Breast epithelium (tissue), 4 donors: ENCODE data around the gene BABAM2. TPM values are rescaled to one million over a fixed set of nuclear protein-coding genes. Genes with fewer than 3 reads are reported as not detected.

Experiments used
- DNase-seq, 2 donors: peaks; one replicate each; pipeline ENCODE4 v3.0.0-alpha.2; 2019; ENCODE audit warnings: low spot score in 2 of 2
- H3K27ac ChIP-seq, 2 donors: fragments of 200-600 bp; sonication (generic) in 1 of 2; one replicate each; pipeline ENCODE4 v1.5.1; 2016 to 2019; ENCODE audit warnings: mild to moderate bottlenecking in 1 of 2
- H3K27me3 ChIP-seq, 2 donors: fragments of 200-600 bp; sonication (generic) in 1 of 2; one replicate each; pipeline versions ENCODE4 v1.5.1 to v1.6.0; 2017 to 2019; ENCODE audit warnings: control low read depth in 1 of 2, mild to moderate bottlenecking in 1 of 2
- H3K36me3 ChIP-seq: fragments of 200-600 bp; one replicate; pipeline ENCODE4 v1.5.1; 2019
- H3K4me1 ChIP-seq, 2 donors: fragments of 200-600 bp; sonication (generic); one replicate each; pipeline ENCODE4 v1.5.1; 2016 to 2019; ENCODE audit warnings: control low read depth in 1 of 2
- H3K4me3 ChIP-seq, 3 donors: fragments of 200-600 bp; sonication (generic); 1 replicate in 2 of 3; 2 replicates in 1 of 3; pipeline ENCODE4 v1.5.1; 2016 to 2019; ENCODE audit warnings: mild to moderate bottlenecking in 3 of 3, moderate library complexity in 2 of 3
- H3K9me3 ChIP-seq, 2 donors: fragments of 200-600 bp; sonication (generic) in 1 of 2; one replicate each; pipeline ENCODE4 v1.5.1; 2016 to 2019; ENCODE audit warnings: control low read depth in 1 of 2
- CTCF ChIP-seq, 3 donors: fragments of 450-650 bp; IDR thresholded peaks; one replicate each; pipeline ENCODE4 v1.5.1; 2016 to 2017; ENCODE audit warnings: antibody characterized with exemption in 3 of 3, mild to moderate bottlenecking in 3 of 3, moderate library complexity in 3 of 3
- POLR2A ChIP-seq: fragments of 450-650 bp; IDR thresholded peaks from one replicate; pipeline ENCODE4 v1.6.1; 2016; ENCODE audit warnings: antibody characterized with exemption, mild to moderate bottlenecking, moderate library complexity
- POLR2AphosphoS5 ChIP-seq, 3 donors: sonication (generic); formaldehyde crosslinking; IDR thresholded peaks; one replicate each; pipeline ENCODE4 v1.6.1; 2017; ENCODE audit warnings: antibody characterized with exemption in 3 of 3
- intact Hi-C: fragments of 100-400 bp; cut with DNase I; formaldehyde crosslinking; loops from one replicate; pipeline ENCODE4 v1.15.1; 2023; ENCODE audit warnings: low total_unique reads
- total RNA-seq, 3 donors: library from RNA; depleted of rRNA; stranded (reverse); fragments of >200 nt; gene quantifications; one replicate each; pipeline ENCODE4 v1.1.0, GENCODE V29; 2016

Gene BABAM2
- total RNA-seq, 3 donors from 2014 or later: 34.7 to 46.2 (median 37.4) TPM

- no peak overlapping the region for H3K4me3 ChIP-seq
- H3K27me3 ChIP-seq: no peaks in the 10 kb centered on the region
- DNase-seq: no peak
- H3K9me3 ChIP-seq: no peaks in the 10 kb centered on the region
- no peak overlapping the region for H3K27ac ChIP-seq
- no peaks in the 10 kb centered on the region for H3K4me1 ChIP-seq
- intact Hi-C loops: no loop called here
- no peaks in the 10 kb centered on the region for H3K36me3 ChIP-seq
- TF ChIP-seq POLR2A (no peak), POLR2AphosphoS5 (IDR thresholded peaks at IDR 0.05) (no peak)
Measured at GRCh38 chr2:28058791-28059190, 168.3 kb downstream of the BABAM2 start.

DNA sequence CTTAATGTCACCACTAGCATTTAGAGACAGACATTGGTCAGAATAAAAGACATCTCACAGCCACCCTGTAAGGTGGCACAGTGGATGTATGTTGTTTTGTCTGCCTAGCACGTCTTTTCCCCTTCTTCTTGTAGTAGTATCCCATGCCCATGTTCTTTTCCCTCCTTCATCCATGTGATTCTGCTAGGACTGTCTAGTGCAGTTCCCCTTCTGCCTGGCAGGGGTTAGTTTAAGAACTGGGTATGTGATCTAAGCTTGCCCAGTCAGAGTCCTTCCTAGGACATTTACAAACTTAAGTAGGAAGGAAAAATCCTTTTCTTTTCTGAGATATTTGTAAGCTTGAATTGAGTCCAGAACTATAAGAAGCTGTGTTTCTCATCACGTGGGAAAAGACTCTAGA, 172.3 kb downstream of the BABAM2 start:
- Histone ChIP-seq H3K9me3 (no peaks in the 10 kb centered on the region), H3K36me3 (no peaks in the 10 kb centered on the region), H3K4me3 (no peak overlapping the region), H3K4me1 (no peaks in the 10 kb centered on the region), H3K27me3 (no peaks in the 10 kb centered on the region), H3K27ac (no peak overlapping the region)
- intact Hi-C loops: no loop called here
- DNase-seq: no peak
- TF ChIP-seq POLR2AphosphoS5 (IDR thresholded peaks at IDR 0.05): no peak

GRCh38 chr2:28063492-28063962, 173.0 kb downstream of the BABAM2 start:
- DNase-seq: no peak
- H3K27ac ChIP-seq: no peak overlapping the region
- intact Hi-C loops: no loop called here
- no peaks in the 10 kb centered on the region for H3K27me3 ChIP-seq
- TF ChIP-seq CTCF (IDR thresholded peaks at IDR 0.05) (no peak), POLR2AphosphoS5 (IDR thresholded peaks at IDR 0.05) (no peak), POLR2A (no peak)
- H3K36me3 ChIP-seq: no peaks in the 10 kb centered on the region
- H3K4me3 ChIP-seq: no peak overlapping the region
- no peaks in the 10 kb centered on the region for H3K9me3 ChIP-seq
- no peaks in the 10 kb centered on the region for H3K4me1 ChIP-seq

DNA sequence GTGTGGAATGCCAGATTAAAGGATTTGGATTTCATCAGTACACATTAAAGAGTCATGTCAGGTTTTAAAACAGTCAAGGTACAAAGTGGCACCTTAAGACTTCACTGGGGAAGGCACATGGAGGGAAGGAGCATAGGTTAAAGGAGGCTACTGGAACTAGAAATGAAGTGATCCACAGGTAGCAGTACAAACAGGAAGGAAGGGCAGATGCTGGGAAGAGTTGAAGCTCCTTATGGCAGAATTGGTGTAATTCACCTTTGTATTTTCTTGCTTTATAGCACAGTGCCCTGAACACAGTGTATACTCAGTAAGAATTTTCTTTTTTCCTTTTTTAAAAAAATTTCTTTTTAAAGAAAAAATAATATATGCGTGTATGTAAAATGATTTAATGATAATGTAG, 177.1 kb downstream of the BABAM2 start:
- Histone ChIP-seq H3K9me3 (no peaks in the 10 kb centered on the region), H3K4me3 (no peak overlapping the region), H3K36me3 (no peaks in the 10 kb centered on the region), H3K27me3 (no peaks in the 10 kb centered on the region), H3K4me1 (no peaks in the 10 kb centered on the region), H3K27ac (no peak overlapping the region)
- DNase-seq: no peak
- intact Hi-C loops: no loop called here
- TF ChIP-seq POLR2A (no peak), POLR2AphosphoS5 (IDR thresholded peaks at IDR 0.05) (no peak), CTCF (IDR thresholded peaks at IDR 0.05) (no peak)

GRCh38 chr2:28068088-28068487, 177.6 kb downstream of the BABAM2 start:
- intact Hi-C loops: no loop called here

DNA sequence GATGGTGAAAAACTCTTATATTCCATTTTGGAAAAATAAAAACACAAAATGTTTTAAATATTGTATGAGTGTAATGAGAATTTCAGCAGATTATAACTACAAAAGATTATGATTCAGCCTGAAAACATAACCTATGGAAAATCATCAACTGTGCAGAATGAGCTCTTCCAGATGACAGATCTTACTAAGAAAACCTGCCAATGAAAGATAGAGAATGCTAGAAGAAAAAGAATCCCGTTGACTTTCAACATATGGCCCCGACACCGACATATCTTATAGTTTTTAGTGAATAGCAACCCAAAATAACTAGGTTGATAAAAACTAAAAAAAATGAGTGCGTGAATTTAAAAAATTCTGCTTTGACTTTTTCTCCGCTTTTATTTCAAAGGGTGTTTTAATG, 178.0 kb downstream of the BABAM2 start:
- Histone ChIP-seq H3K9me3 (no peaks in the 10 kb centered on the region), H3K4me3 (no peak overlapping the region), H3K4me1 (no peaks in the 10 kb centered on the region), H3K27ac (no peak overlapping the region), H3K36me3 (no peaks in the 10 kb centered on the region), H3K27me3 (no peaks in the 10 kb centered on the region)
- intact Hi-C loops: no loop called here
- DNase-seq: no peak
- no peak for TF ChIP-seq POLR2AphosphoS5 (IDR thresholded peaks at IDR 0.05)
- TF ChIP-seq CTCF (IDR thresholded peaks at IDR 0.05): no peak
- TF ChIP-seq POLR2A: no peak

More at GRCh38 chr2:28068088-28068487, 177.6 kb downstream of the BABAM2 start:
- H3K27ac ChIP-seq: no peak overlapping the region
- no peaks in the 10 kb centered on the region for H3K36me3 ChIP-seq
- DNase-seq: no peak
- TF ChIP-seq POLR2A (no peak), POLR2AphosphoS5 (IDR thresholded peaks at IDR 0.05) (no peak), CTCF (IDR thresholded peaks at IDR 0.05) (no peak)
- no peaks in the 10 kb centered on the region for H3K4me1 ChIP-seq
- H3K9me3 ChIP-seq: no peaks in the 10 kb centered on the region
- no peaks in the 10 kb centered on the region for H3K27me3 ChIP-seq
- no peak overlapping the region for H3K4me3 ChIP-seq
